Prostate gland (tissue), 2 donors: ENCODE results near the gene COX14.

Experiments used
- POLR2A ChIP-seq: fragments of 450-650 bp; IDR thresholded peaks from one replicate; pipeline ENCODE4 v1.6.1; 2016; ENCODE audit warnings: antibody characterized with exemption, mild to moderate bottlenecking
- TF ChIP-seq, protein P1 (sequence below), 4 experiments: fragments of 200-600 bp in 2 of 4; fragments of 450-650 bp in 2 of 4; sonication (generic) in 2 of 4; IDR thresholded peaks; 1 replicate in 3 of 4; 2 replicates in 1 of 4; pipeline ENCODE4 v1.5.1; 2016 to 2019; ENCODE audit warnings: antibody characterized with exemption in 4 of 4, mild to moderate bottlenecking in 2 of 4, moderate library complexity in 2 of 4

DNA sequence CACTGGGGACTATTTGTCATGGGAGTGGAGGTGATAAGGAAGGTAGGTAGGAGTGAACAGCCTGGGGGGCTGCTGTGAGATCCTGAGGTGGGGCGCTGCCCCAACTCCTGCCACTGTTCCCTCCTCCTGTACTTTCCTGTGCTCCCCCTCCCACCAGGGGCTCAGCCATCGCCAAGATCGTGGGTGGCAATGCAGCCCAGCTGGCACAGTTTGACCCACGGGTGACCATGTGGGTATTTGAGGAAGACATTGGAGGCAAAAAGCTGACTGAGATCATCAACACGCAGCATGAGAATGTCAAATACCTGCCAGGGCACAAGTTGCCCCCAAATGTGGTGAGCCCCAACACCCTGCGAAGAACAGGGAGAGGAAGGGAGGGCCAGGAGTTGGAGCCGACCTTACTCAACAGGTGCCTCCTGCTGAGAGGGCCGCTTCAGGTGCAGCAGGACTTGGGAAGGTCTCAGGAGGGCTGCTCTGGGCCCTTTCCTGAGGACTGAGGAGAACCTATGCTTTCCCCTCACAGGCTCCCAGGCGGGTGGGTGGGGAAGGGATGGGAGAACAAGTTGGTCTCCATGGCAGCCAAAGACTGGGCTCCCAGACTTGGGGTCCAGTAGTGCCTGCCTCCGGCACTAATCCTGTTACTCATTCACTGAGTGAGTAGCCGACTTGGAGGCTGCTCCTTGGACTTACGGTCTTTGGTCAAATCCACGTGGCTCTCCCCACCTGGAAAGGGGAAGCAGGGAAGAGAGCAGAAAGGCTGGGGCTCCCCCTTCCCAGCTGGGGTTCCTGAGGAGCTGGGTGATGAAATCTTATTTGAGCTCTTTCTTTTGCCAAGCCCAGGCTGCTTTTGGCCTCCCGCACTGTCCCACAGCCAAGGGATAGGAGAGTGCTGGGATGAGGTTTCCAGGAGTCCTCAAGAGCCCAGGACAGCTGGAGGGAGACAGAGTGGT lies 7.3 kb upstream of the COX14 start:
- TF ChIP-seq, protein P1, sequence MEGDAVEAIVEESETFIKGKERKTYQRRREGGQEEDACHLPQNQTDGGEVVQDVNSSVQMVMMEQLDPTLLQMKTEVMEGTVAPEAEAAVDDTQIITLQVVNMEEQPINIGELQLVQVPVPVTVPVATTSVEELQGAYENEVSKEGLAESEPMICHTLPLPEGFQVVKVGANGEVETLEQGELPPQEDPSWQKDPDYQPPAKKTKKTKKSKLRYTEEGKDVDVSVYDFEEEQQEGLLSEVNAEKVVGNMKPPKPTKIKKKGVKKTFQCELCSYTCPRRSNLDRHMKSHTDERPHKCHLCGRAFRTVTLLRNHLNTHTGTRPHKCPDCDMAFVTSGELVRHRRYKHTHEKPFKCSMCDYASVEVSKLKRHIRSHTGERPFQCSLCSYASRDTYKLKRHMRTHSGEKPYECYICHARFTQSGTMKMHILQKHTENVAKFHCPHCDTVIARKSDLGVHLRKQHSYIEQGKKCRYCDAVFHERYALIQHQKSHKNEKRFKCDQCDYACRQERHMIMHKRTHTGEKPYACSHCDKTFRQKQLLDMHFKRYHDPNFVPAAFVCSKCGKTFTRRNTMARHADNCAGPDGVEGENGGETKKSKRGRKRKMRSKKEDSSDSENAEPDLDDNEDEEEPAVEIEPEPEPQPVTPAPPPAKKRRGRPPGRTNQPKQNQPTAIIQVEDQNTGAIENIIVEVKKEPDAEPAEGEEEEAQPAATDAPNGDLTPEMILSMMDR (IDR thresholded peaks at IDR 0.05) = no peak
- no peak for TF ChIP-seq POLR2A
